ENCODE measurements around the gene GLIS1. TPM values are rescaled to one million over a fixed set of nuclear protein-coding genes. Genes with fewer than 3 reads are reported as not detected.

Gene GLIS1
- total and polyA plus RNA-seq, 10 of the 15 experiments (the other 5 are each of a cell fraction or from before 2014, with no cell fraction given) = not detected

DNA sequence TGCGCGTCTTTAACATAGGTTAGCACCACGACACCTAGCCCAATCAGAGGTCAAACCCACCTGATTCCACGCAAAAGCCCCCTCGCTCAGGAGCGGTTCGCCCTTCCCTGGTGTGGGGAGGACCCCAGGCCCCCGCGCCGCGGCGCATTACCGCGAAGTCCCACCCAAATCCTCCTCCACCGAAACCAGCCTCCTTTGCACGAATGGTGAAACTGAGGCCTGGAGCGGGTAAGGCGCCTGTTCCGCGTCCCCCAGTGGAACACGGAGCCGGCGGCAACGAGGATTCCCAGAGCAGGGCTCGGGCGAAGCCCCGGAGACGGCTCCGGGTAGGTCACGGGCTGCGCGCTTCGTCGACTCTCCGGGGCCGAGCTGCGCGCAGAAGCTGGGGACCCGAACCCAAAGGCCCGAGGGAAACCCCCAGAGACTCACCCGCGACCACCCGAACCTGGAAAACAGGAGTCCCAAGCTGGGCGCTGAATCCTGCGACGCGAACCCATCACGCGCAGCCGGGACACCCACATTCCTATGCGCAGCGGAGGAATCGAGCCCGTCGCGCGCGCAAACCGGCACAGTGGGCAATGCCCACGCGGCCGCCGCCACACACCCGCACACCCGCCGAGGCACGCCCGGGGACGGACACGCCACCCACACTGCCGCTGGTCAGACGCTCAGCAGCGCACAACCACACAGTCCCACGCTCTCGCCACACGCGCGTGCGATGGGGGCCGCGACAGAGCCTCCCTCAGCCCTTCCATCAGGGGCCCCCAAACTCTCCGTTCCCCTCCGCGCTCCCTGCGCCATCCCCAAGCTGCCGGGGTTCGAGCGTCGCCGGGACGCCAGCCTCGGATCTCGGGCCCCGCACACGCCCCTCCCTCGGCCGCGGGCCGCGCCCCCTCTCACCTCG, 507 bp downstream of the GLIS1 start:
- Histone ChIP-seq H2AFZ (ENCODE audit: control insufficient read depth, low read depth, low read length) (peak overlapping the region; percentile 50), H3K4me1 (ENCODE audit: control insufficient read depth, insufficient read depth, low read length) (no peaks in the 10 kb centered on the region), H3K4me3 (peak overlapping the region; percentile 65; the same call in 1 of the 2 replicates), H3K9ac (ENCODE audit: control insufficient read depth, insufficient read depth, low read length) (no peak overlapping the region), H3K27ac (ENCODE audit: control insufficient read depth, insufficient read depth) (no peak overlapping the region), H3K4me2 (ENCODE audit: control insufficient read depth, insufficient read depth) (peak overlapping the region; percentile 90), H3K9me3 (replicated peaks; ENCODE audit: control insufficient read depth, insufficient read depth, low read length) (no peaks in the 10 kb centered on the region; the same call in 2 of the 3 replicates), H3K79me2 (ENCODE audit: control insufficient read depth, insufficient read depth, low read length) (no peaks in the 10 kb centered on the region), H4K20me1 (ENCODE audit: control insufficient read depth, insufficient read depth) (no peaks in the 10 kb centered on the region), H3K36me3 (ENCODE audit: control insufficient read depth in 2 of 2, insufficient read depth in 2 of 2, low read length in 1 of 2) (no peaks in the 10 kb centered on the region), H3K27me3 (replicated peaks in 1 of 2; ENCODE audit: control insufficient read depth in 2 of 2, insufficient read depth in 2 of 2, low read length in 1 of 2) (peaks cover 7 to 9% of the 10 kb centered on the region in 2 experiments)
- CTCF ChIA-PET = no interaction called here
- POLR2A ChIA-PET = no interaction called here
- 14% methylated on average over 85 of the region's 101 CpGs for whole genome bisulfite sequencing (ENCODE audit: insufficient coverage, insufficient replicate concordance, low lambda C conversion rate, missing lambda C conversion rate)
- DNase-seq (ENCODE audit: low read depth, low spot score) = no peak
- RAD21 ChIA-PET (ENCODE audit: unreplicated experiment) = no interaction called here
- no TSS peak for BruUV-seq (replicated peaks)
- intact Hi-C loops (cut with micrococcal nuclease; ENCODE audit: unreplicated experiment) = no loop called here
- no peak for ATAC-seq
- no peak for FAIRE-seq
- in situ Hi-C loops (cut with MboI) = no loop called here
- SMC1A ChIA-PET (ENCODE audit: uncharacterized antibody, unreplicated experiment) = no interaction called here
- TF ChIP-seq KAT2A (conservative IDR thresholded peaks at IDR 0.05; ENCODE audit: control insufficient read depth, low read depth, low read length) (no peak), USF1 (IDR thresholded peaks at IDR 0.05; ENCODE audit: borderline replicate concordance, extremely low read length, insufficient read depth, low read depth, low read length) (no peak), SUZ12 (IDR thresholded peaks at IDR 0.05; ENCODE audit: unreplicated experiment) (peak; percentile 36), PAX8 (IDR thresholded peaks at IDR 0.05) (no peak), SKIL (IDR thresholded peaks at IDR 0.05; ENCODE audit: low read depth, poor library complexity, severe bottlenecking) (no peak), ZNF592 (IDR thresholded peaks at IDR 0.05) (no peak), NBN (IDR thresholded peaks at IDR 0.05) (no peak), DPF2 (IDR thresholded peaks at IDR 0.05) (no peak), HDAC6 (IDR thresholded peaks at IDR 0.05; ENCODE audit: unreplicated experiment) (peak; percentile 67), ZNF622 (IDR thresholded peaks at IDR 0.05) (no peak), EZH2 (IDR thresholded peaks at IDR 0.05; ENCODE audit: borderline replicate concordance, control insufficient read depth, low read depth, low read length) (0 out of 2 replicates have a peak, but pooled peaks have one; percentile 18), TBL1XR1 (IDR thresholded peaks at IDR 0.05; ENCODE audit: low read depth, low read length) (no peak)
- TF ChIP-seq, protein P1, sequence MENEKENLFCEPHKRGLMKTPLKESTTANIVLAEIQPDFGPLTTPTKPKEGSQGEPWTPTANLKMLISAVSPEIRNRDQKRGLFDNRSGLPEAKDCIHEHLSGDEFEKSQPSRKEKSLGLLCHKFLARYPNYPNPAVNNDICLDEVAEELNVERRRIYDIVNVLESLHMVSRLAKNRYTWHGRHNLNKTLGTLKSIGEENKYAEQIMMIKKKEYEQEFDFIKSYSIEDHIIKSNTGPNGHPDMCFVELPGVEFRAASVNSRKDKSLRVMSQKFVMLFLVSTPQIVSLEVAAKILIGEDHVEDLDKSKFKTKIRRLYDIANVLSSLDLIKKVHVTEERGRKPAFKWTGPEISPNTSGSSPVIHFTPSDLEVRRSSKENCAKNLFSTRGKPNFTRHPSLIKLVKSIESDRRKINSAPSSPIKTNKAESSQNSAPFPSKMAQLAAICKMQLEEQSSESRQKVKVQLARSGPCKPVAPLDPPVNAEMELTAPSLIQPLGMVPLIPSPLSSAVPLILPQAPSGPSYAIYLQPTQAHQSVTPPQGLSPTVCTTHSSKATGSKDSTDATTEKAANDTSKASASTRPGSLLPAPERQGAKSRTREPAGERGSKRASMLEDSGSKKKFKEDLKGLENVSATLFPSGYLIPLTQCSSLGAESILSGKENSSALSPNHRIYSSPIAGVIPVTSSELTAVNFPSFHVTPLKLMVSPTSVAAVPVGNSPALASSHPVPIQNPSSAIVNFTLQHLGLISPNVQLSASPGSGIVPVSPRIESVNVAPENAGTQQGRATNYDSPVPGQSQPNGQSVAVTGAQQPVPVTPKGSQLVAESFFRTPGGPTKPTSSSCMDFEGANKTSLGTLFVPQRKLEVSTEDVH (IDR thresholded peaks at IDR 0.05; ENCODE audit: low read depth, partially characterized antibody) = no peak

All from GM12878 (cell line).